HepG2 (cell line): ENCODE results near the gene SOX9. TPM values are rescaled to one million over a fixed set of nuclear protein-coding genes. Genes with fewer than 3 reads are reported as not detected.
A peak's percentile ranks its signal among the peaks of the same experiment; 100 is the strongest.

Experiments
- BRD4 ChIP-seq: sonication (generic); formaldehyde crosslinking; IDR thresholded peaks from 2 replicates; pipeline ENCODE4 v1.4.0; 2020; ENCODE audit warnings: missing genetic modification reagents
- FOSL2 ChIP-seq: sonication (generic); formaldehyde crosslinking; IDR thresholded peaks from 2 replicates; pipeline ENCODE4 v1.4.0; 2020; ENCODE audit warnings: missing genetic modification reagents
- HOXD1 ChIP-seq: sonication (generic); formaldehyde crosslinking; IDR thresholded peaks from 2 replicates; pipeline ENCODE4 v1.5.0; 2020; ENCODE audit warnings: missing genetic modification reagents
- IKZF1 ChIP-seq: fragments of 450-650 bp; IDR thresholded peaks from 2 replicates; pipeline ENCODE4 v1.7.1; 2016
- ISL2 ChIP-seq: sonication (generic); formaldehyde crosslinking; IDR thresholded peaks from 2 replicates; pipeline ENCODE4 v1.5.0; 2020; ENCODE audit warnings: missing genetic modification reagents
- JUND ChIP-seq: sonication (generic); formaldehyde crosslinking; IDR thresholded peaks from 2 replicates; pipeline ENCODE4 v1.8.0; 2022; ENCODE audit warnings: mild to moderate bottlenecking, missing genetic modification reagents
- MAX ChIP-seq: IDR thresholded peaks from 2 replicates; pipeline ENCODE4 v1.6.1; 2012; ENCODE audit warnings: inconsistent platforms
- PREB ChIP-seq: sonication (generic); formaldehyde crosslinking; IDR thresholded peaks from 2 replicates; pipeline ENCODE4 v1.4.0; 2020; ENCODE audit warnings: missing genetic modification reagents
- REL ChIP-seq: sonication (generic); formaldehyde crosslinking; conservative IDR thresholded peaks from 2 replicates; pipeline ENCODE4 v1.8.0; 2022; ENCODE audit warnings: mild to moderate bottlenecking, missing genetic modification reagents, moderate library complexity
- RXRB ChIP-seq: IDR thresholded peaks from 2 replicates; pipeline ENCODE4 v1.6.1; 2016; ENCODE audit warnings: borderline replicate concordance, missing genetic modification reagents, missing compliant biosample characterization
- SAFB2 ChIP-seq: sonication (generic); formaldehyde crosslinking; IDR thresholded peaks from 2 replicates; pipeline ENCODE4 v1.5.1; 2020; ENCODE audit warnings: missing genetic modification reagents, low read depth, mild to moderate bottlenecking, borderline replicate concordance
- STAT6 ChIP-seq: sonication (generic); formaldehyde crosslinking; IDR thresholded peaks from 2 replicates; pipeline ENCODE4 v1.4.0; 2020; ENCODE audit warnings: missing genetic modification reagents, mild to moderate bottlenecking, borderline replicate concordance
- THAP9 ChIP-seq: sonication (generic); formaldehyde crosslinking; IDR thresholded peaks from 2 replicates; pipeline ENCODE4; 2020; ENCODE audit warnings: missing genetic modification reagents, mild to moderate bottlenecking, borderline replicate concordance
- ZFP91 ChIP-seq: sonication (generic); formaldehyde crosslinking; IDR thresholded peaks from 2 replicates; pipeline ENCODE4 v1.9.0; 2022; ENCODE audit warnings: missing genetic modification reagents, mild to moderate bottlenecking, borderline replicate concordance
- ZNF264 ChIP-seq: sonication (generic); formaldehyde crosslinking; IDR thresholded peaks from 2 replicates; pipeline ENCODE4 v1.4.0; 2020; ENCODE audit warnings: missing genetic modification reagents
- ZNF510 ChIP-seq: sonication (generic); formaldehyde crosslinking; IDR thresholded peaks from 2 replicates; pipeline ENCODE4 v1.4.0; 2020; ENCODE audit warnings: low read depth, mild to moderate bottlenecking, missing genetic modification reagents
- ZNF598 ChIP-seq: sonication (generic); formaldehyde crosslinking; IDR thresholded peaks from 2 replicates; pipeline ENCODE4 v1.5.1; 2020; ENCODE audit warnings: mild to moderate bottlenecking, missing genetic modification reagents, borderline replicate concordance
- ZNF605 ChIP-seq: sonication (generic); formaldehyde crosslinking; IDR thresholded peaks from 2 replicates; pipeline ENCODE4 v1.8.0; 2022; ENCODE audit warnings: mild to moderate bottlenecking, missing genetic modification reagents
- ZNF670 ChIP-seq: sonication (generic); formaldehyde crosslinking; IDR thresholded peaks from 2 replicates; pipeline ENCODE4 v1.8.0; 2022; ENCODE audit warnings: mild to moderate bottlenecking, missing genetic modification reagents, borderline replicate concordance
- ZNF75D ChIP-seq: sonication (generic); formaldehyde crosslinking; IDR thresholded peaks from 2 replicates; pipeline ENCODE4 v1.8.1; 2023; ENCODE audit warnings: missing genetic modification reagents, mild to moderate bottlenecking, borderline replicate concordance
- polyA plus RNA-seq, 8 experiments: library from polyadenylated mRNA; depleted of rRNA in 3 of 8; stranded (reverse) in 7 of 8; unstranded in 1 of 8; fragments of >200 nt; fragmentation: Illumina TruSeq in 4 of 8; extraction: Trizol in 4 of 8; gene quantifications; 2 replicates each; pipeline versions ENCODE4 v1.2.1 to v1.2.3, GENCODE V29; 2011 to 2016; ENCODE audit warnings: low read depth in 4 of 8, missing spikeins in 1 of 8, mixed read lengths in 1 of 8; ENCODE audit not compliant: insufficient read depth in 1 of 8
- total RNA-seq, 5 experiments: library from RNA; depleted of rRNA; stranded (reverse); fragments of >200 nt; fragmentation: Illumina TruSeq; extraction: Trizol; gene quantifications; 2 replicates each; pipeline ENCODE4 v1.2.3, GENCODE V29; 2016; ENCODE audit warnings: low read depth in 1 of 5

Gene SOX9
- total and polyA plus RNA-seq, 2 of the 13 experiments (the other 11 are each of a cell fraction or from before 2014, with no cell fraction given), result 16.1 to 27.6 TPM

- TF ChIP-seq ISL2, result no peak; the same call in 1 of the 2 replicates
- TF ChIP-seq ZNF264 (CRISPR knock-in tag), result no peak
- TF ChIP-seq ZNF605 (CRISPR knock-in tag), result 0 out of 2 replicates have a peak, but pooled peaks have one; percentile 14
- TF ChIP-seq FOSL2 (CRISPR knock-in tag), result peak; percentile 38
- peak; percentile 72; the same call in 1 of the 2 replicates for TF ChIP-seq RXRB (CRISPR knock-in tag)
- no peak for TF ChIP-seq ZNF75D (CRISPR knock-in tag)
- TF ChIP-seq MAX, result peak; percentile 83
- TF ChIP-seq HOXD1, result 0 out of 2 replicates have a peak, but pooled peaks have one; percentile 7
- TF ChIP-seq THAP9 (CRISPR knock-in tag), result peak; percentile 73; the same call in 1 of the 2 replicates
- TF ChIP-seq STAT6 (CRISPR knock-in tag), result no peak; the same call in 1 of the 2 replicates
- no peak for TF ChIP-seq REL (CRISPR knock-in tag)
- TF ChIP-seq SAFB2 (CRISPR knock-in tag), result no peak
- TF ChIP-seq ZFP91, result peak; percentile 78; the same call in 1 of the 2 replicates
- TF ChIP-seq BRD4, result no peak
- TF ChIP-seq IKZF1, result no peak
- no peak; the same call in 1 of the 2 replicates for TF ChIP-seq ZNF670
- TF ChIP-seq ZNF598, result peak; percentile 91; the same call in 1 of the 2 replicates
- TF ChIP-seq ZNF510 (CRISPR knock-in tag), result 0 out of 2 replicates have a peak, but pooled peaks have one; percentile 38
- TF ChIP-seq JUND, result no peak
- TF ChIP-seq PREB, result no peak
These were observed 763 bp upstream of the SOX9 start (continued) for GRCh38 chr17:72119873-72120641.
